OCI-LY3 (cell line): ENCODE measurements around the gene ZNF775.

ENCODE experiments used
- H2AFZ ChIP-seq: fragments of 200-600, 300-600 bp; shearing (Covaris generic); 2 replicates; pipeline ENCODE4 v1.6.0; 2014; ENCODE audit warnings: antibody characterized with exemption, low read depth, low read length
- H3K27ac ChIP-seq: fragments of 200-600, 300-600 bp; sonication (generic); 2 replicates; pipeline ENCODE4 v1.5.1; 2014; ENCODE audit warnings: mild to moderate bottlenecking, low read length, moderate library complexity, mixed read lengths
- H3K27me3 ChIP-seq: fragments of 200-600, 300-600 bp; sonication (generic); 2 replicates; pipeline ENCODE4 v1.6.1; 2014; ENCODE audit warnings: low read depth, low read length, mixed read lengths
- H3K36me3 ChIP-seq: fragments of 200-600, 300-600 bp; sonication (generic); replicated peaks from 2 replicates; pipeline ENCODE3; 2014; ENCODE audit warnings: low read depth, low read length, mixed read lengths
- H3K4me1 ChIP-seq: fragments of 300-600, 200-600 bp; sonication (generic); 2 replicates; pipeline ENCODE4 v1.6.1; 2014; ENCODE audit warnings: low read length, mixed read lengths
- H3K4me2 ChIP-seq: fragments of 200-600, 300-600 bp; sonication (generic); 2 replicates; pipeline ENCODE4 v1.6.1; 2014; ENCODE audit warnings: low read length, mixed read lengths
- H3K4me3 ChIP-seq: fragments of 300-600, 200-600 bp; sonication (generic); 2 replicates; pipeline ENCODE4 v1.5.1; 2014; ENCODE audit warnings: antibody characterized with exemption, mild to moderate bottlenecking, low read length, moderate library complexity
- H3K79me2 ChIP-seq: fragments of 300-600, 200-600 bp; shearing (Covaris generic); 2 replicates; pipeline ENCODE4 v1.6.1; 2014; ENCODE audit warnings: mild to moderate bottlenecking, low read length, mixed read lengths
- H3K9ac ChIP-seq: fragments of 300-600, 200-600 bp; shearing (Covaris generic); 2 replicates; pipeline ENCODE4 v1.6.0; 2014; ENCODE audit warnings: mild to moderate bottlenecking, low read length, moderate library complexity
- H3K9me3 ChIP-seq: fragments of 200-600, 300-600 bp; shearing (Covaris generic); 2 replicates; pipeline ENCODE4 v1.6.1; 2014; ENCODE audit warnings: low read length, mixed read lengths; ENCODE audit not compliant: insufficient read depth
- H4K20me1 ChIP-seq: fragments of 200-600, 300-600 bp; sonication (generic); 2 replicates; pipeline ENCODE4 v1.6.1; 2016; ENCODE audit warnings: low read length, mixed read lengths; ENCODE audit not compliant: insufficient read depth
- EZH2phosphoT487 ChIP-seq: fragments of 200-600 bp; shearing (Covaris generic); IDR thresholded peaks from 2 replicates; pipeline ENCODE4 v1.6.1; 2018; ENCODE audit warnings: antibody characterized with exemption, mixed run types, low read depth
- TF ChIP-seq, protein P1 (sequence below): fragments of 200-600, 300-600 bp; sonication (generic); IDR thresholded peaks from 2 replicates; pipeline ENCODE4 v1.5.1; 2014; ENCODE audit warnings: antibody characterized with exemption, low read length, low read depth

Gene ZNF775

DNA sequence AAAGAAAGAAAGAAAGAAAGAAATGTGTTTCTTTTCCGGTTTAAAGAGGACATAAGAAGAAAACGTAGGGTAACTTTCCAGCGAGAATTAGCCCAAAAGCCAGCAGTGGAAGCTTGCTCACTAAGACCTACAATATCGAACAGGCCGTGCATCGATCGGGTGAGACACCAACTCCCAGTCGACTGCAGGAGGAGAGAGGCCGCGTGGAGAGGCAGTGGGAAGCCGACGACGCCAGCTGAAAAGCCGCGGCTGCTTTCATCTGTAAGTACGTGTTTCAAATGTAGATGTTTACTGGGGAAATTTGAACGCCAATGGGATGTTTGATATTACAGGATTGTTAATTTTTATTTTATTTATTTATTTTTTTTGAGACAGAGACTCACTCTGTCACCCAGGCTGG, 42.7 kb downstream of the ZNF775 start:
- Histone ChIP-seq H3K79me2 (no peaks in the 10 kb centered on the region), H2AFZ (no peak overlapping the region), H3K9me3 (no peaks in the 10 kb centered on the region), H3K27ac (no peak overlapping the region), H3K4me1 (peaks cover 12% of the 10 kb centered on the region), H3K9ac (no peak overlapping the region), H3K4me3 (no peak overlapping the region), H4K20me1 (no peaks in the 10 kb centered on the region), H3K27me3 (no peaks in the 10 kb centered on the region), H3K4me2 (no peak overlapping the region), H3K36me3 (no peaks in the 10 kb centered on the region)
- TF ChIP-seq EZH2phosphoT487, result no peak
- TF ChIP-seq, protein P1, sequence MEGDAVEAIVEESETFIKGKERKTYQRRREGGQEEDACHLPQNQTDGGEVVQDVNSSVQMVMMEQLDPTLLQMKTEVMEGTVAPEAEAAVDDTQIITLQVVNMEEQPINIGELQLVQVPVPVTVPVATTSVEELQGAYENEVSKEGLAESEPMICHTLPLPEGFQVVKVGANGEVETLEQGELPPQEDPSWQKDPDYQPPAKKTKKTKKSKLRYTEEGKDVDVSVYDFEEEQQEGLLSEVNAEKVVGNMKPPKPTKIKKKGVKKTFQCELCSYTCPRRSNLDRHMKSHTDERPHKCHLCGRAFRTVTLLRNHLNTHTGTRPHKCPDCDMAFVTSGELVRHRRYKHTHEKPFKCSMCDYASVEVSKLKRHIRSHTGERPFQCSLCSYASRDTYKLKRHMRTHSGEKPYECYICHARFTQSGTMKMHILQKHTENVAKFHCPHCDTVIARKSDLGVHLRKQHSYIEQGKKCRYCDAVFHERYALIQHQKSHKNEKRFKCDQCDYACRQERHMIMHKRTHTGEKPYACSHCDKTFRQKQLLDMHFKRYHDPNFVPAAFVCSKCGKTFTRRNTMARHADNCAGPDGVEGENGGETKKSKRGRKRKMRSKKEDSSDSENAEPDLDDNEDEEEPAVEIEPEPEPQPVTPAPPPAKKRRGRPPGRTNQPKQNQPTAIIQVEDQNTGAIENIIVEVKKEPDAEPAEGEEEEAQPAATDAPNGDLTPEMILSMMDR, result no peak

DNA sequence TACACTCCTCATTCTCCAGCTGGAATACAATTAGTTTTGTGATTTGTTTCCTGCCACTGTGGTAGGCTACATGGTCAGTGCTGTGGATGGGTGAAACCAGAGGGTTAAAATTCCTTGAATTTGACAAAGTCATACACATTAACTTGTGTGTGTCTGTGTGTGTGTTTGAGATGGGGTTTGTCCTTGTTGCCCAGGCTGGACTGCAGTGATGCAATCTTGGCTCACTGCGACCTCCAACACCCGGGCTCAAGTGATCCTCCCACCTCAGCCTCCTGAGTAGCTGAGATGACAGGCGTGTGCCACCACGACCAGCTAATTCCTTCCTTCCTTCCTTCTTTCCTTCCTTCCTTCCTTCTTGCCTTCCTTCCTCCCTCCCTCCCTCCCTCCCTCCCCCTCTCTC, 46.5 kb downstream of the ZNF775 start:
- H3K4me3 ChIP-seq, result no peak overlapping the region
- no peak overlapping the region for H3K27ac ChIP-seq
- no peak overlapping the region for H2AFZ ChIP-seq
- H3K79me2 ChIP-seq, result no peaks in the 10 kb centered on the region
- no peaks in the 10 kb centered on the region for H3K36me3 ChIP-seq
- H4K20me1 ChIP-seq, result no peaks in the 10 kb centered on the region
- TF ChIP-seq, protein P1, result no peak
- TF ChIP-seq EZH2phosphoT487, result no peak
- no peak overlapping the region for H3K9ac ChIP-seq
- H3K4me2 ChIP-seq, result no peak overlapping the region
- peaks cover 42% of the 10 kb centered on the region for H3K4me1 ChIP-seq
- H3K27me3 ChIP-seq, result peaks cover 10% of the 10 kb centered on the region
- H3K9me3 ChIP-seq, result no peaks in the 10 kb centered on the region

DNA sequence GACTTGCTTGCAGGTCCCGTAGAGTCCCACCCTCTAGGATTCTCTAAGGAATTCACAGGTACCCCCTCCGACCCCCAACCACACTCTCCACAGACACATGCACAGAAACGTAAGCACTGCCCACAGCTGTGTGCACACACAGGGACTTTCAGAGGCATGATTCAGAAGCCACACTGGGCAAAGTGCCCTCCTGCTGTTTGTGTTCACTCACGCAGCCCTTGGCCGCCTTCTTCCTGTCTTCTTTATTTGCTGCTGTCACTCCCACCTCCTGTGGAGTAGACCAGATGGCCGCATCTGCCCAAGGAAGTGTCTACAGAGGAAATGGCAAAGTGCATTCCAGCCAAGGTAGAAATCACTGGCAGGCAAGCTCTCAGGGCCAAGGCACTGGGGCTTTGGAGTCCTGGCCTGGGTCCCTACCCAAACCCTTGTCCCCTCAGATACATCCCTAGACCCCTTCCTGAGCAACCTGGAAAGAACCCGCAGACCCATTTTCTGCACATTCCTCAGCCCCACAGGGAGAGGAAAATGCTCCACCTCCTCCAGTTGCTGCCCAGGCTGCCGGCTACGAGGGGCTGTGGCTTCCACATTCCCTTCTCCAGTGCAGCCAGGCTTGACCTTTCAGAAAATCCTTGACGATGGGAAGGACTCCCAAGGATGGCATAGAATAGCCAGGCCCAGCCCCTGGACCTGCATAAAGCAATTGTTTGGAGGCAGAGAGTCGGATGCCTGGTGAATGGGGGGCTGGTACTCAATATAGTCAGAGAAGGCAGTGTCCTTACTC, 49.7 kb downstream of the ZNF775 start:
- Histone ChIP-seq H2AFZ (no peak overlapping the region), H3K9me3 (no peaks in the 10 kb centered on the region), H3K4me3 (no peak overlapping the region), H3K36me3 (no peaks in the 10 kb centered on the region), H3K79me2 (no peaks in the 10 kb centered on the region), H3K9ac (peak overlapping the region; percentile 0; the same call in 1 of the 2 replicates), H3K27ac (no peak overlapping the region), H4K20me1 (no peaks in the 10 kb centered on the region), H3K27me3 (peaks cover 34% of the 10 kb centered on the region), H3K4me1 (peaks cover 56% of the 10 kb centered on the region), H3K4me2 (peak overlapping the region; percentile 50)
- TF ChIP-seq EZH2phosphoT487, result no peak
- TF ChIP-seq, protein P1, result no peak

DNA sequence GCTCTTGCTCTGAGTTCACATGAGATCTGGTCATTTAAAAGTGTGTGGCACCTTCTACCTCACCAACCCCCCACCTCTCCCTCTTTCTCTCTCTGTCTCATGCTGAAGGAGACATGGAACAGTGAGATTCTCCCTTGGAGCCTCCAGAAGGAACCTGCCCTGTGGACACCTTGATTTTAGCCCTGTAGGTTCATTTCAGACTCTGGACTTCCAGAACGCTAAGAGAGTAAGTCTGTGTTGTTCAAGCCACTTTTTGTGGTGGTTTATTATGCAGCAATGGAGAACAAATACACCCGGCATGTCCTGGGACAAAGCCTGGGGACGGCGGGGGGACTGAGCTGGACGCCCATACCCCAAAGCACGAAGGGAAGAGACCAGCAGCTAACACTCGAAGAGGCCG, 50.6 kb downstream of the ZNF775 start:
- Histone ChIP-seq H3K9ac (no peak overlapping the region), H4K20me1 (no peaks in the 10 kb centered on the region), H3K4me3 (no peak overlapping the region), H3K9me3 (no peaks in the 10 kb centered on the region), H3K27me3 (peaks cover 34% of the 10 kb centered on the region), H3K36me3 (no peaks in the 10 kb centered on the region), H3K79me2 (no peaks in the 10 kb centered on the region), H3K4me2 (no peak overlapping the region), H3K4me1 (peaks cover 64% of the 10 kb centered on the region), H3K27ac (no peak overlapping the region), H2AFZ (no peak overlapping the region)
- TF ChIP-seq, protein P1, result no peak
- no peak for TF ChIP-seq EZH2phosphoT487
